ENCODE data around the gene LIPC. TPM values are rescaled to one million over a fixed set of nuclear protein-coding genes. Genes with fewer than 3 reads are reported as not detected.
"Not testable (repeated sequence)": the region's sequence is repeated elsewhere in the genome, so short reads cannot be mapped to it uniquely, and the experiment has no call there.

LIPC gene
- total RNA-seq, 1 donor from 2014 or later: 0.13 TPM

GRCh38 chr15:58582160-58582559 is 150.4 kb downstream of the LIPC start:
- DNase-seq (ENCODE audit: low read depth in 2 of 2): no peak

GRCh38 chr15:58583171-58583908 is 151.5 kb downstream of the LIPC start:
- no peak for DNase-seq (ENCODE audit: low read depth in 2 of 2)

- no peak for DNase-seq (ENCODE audit: low read depth in 2 of 2)
Measured at GRCh38 chr15:58584789-58585461, 153.1 kb downstream of the LIPC start.

GRCh38 chr15:58585693-58586443 is 154.1 kb downstream of the LIPC start:
- no peak for DNase-seq (ENCODE audit: low read depth in 2 of 2)

- no peak for DNase-seq (ENCODE audit: low read depth in 2 of 2)
Measured at GRCh38 chr15:58587486-58587885, 155.7 kb downstream of the LIPC start.

- no peak for DNase-seq (ENCODE audit: low read depth in 2 of 2)
Measured at GRCh38 chr15:58588096-58588495, 156.3 kb downstream of the LIPC start.

- DNase-seq (ENCODE audit: low read depth in 2 of 2): no peak
Measured at GRCh38 chr15:58589047-58589446, 157.3 kb downstream of the LIPC start.

- DNase-seq (ENCODE audit: low read depth in 2 of 2): no peak
Measured at GRCh38 chr15:58590236-58590635, 158.4 kb downstream of the LIPC start.

- DNase-seq (ENCODE audit: low read depth in 2 of 2): no peak
Measured at GRCh38 chr15:58590926-58591325, 159.1 kb downstream of the LIPC start.

GRCh38 chr15:58593870-58594269 is 162.1 kb downstream of the LIPC start:
- DNase-seq (ENCODE audit: low read depth in 2 of 2): no peak

- no peak for DNase-seq (ENCODE audit: low read depth in 2 of 2)
Measured at GRCh38 chr15:58594898-58595297, 163.1 kb downstream of the LIPC start.

- no peak for DNase-seq (ENCODE audit: low read depth in 2 of 2)
Measured at GRCh38 chr15:58595516-58596263, 163.9 kb downstream of the LIPC start.

- DNase-seq (ENCODE audit: low read depth in 2 of 2): no peak
Measured at GRCh38 chr15:58597943-58598828, 166.4 kb downstream of the LIPC start.

- no peak for DNase-seq (ENCODE audit: low read depth in 2 of 2)
Measured at GRCh38 chr15:58598829-58599210, 167.0 kb downstream of the LIPC start.

GRCh38 chr15:58602823-58603222 is 171.0 kb downstream of the LIPC start:
- no peak for DNase-seq (ENCODE audit: low read depth in 2 of 2)

GRCh38 chr15:58603927-58604326 is 172.1 kb downstream of the LIPC start:
- not testable (repeated sequence) for DNase-seq (ENCODE audit: low read depth in 2 of 2)

GRCh38 chr15:58604455-58604923 is 172.7 kb downstream of the LIPC start:
- no peak for DNase-seq (ENCODE audit: low read depth in 2 of 2)

- no peak for DNase-seq (ENCODE audit: low read depth in 2 of 2)
Measured at GRCh38 chr15:58605931-58606530, 174.2 kb downstream of the LIPC start.

GRCh38 chr15:58606577-58607080 is 174.8 kb downstream of the LIPC start:
- DNase-seq (ENCODE audit: low read depth in 2 of 2): no peak

- DNase-seq (ENCODE audit: low read depth in 2 of 2): no peak
Measured at GRCh38 chr15:58608129-58608590, 176.4 kb downstream of the LIPC start.

Data from dermis microvascular lymphatic vessel endothelial cell (primary cell).